Neural cell (in vitro differentiated cells): ENCODE data around the gene C14orf119. TPM values are rescaled to one million over a fixed set of nuclear protein-coding genes. Genes with fewer than 3 reads are reported as not detected.

Experiments
- H2AFZ ChIP-seq: fragments of 200-600, 300-800 bp; sonication (generic), shearing (Covaris generic); 2 replicates; pipeline ENCODE4 v1.6.0; 2014; ENCODE audit warnings: low read depth, mild to moderate bottlenecking, antibody characterized with exemption, low read length, moderate library complexity
- H3F3A ChIP-seq: fragments of 200-600 bp; shearing (Covaris generic); 2 replicates; pipeline ENCODE4 v1.6.1; 2016; ENCODE audit warnings: mild to moderate bottlenecking, moderate library complexity, mixed read lengths, antibody characterized with exemption, low read length; ENCODE audit not compliant: insufficient read depth, poor library complexity, severe bottlenecking
- H3K27ac ChIP-seq: fragments of 200-600, 300-800 bp; sonication (generic), shearing (Covaris generic); 2 replicates; pipeline ENCODE4 v1.5.1; 2014; ENCODE audit warnings: mild to moderate bottlenecking, low read length, moderate library complexity
- H3K27me3 ChIP-seq: fragments of 300-800, 200-600 bp; sonication (generic), shearing (Covaris generic); 2 replicates; pipeline ENCODE4 v1.6.0; 2014; ENCODE audit warnings: mild to moderate bottlenecking, low read depth, low read length, moderate library complexity; ENCODE audit not compliant: insufficient read depth
- H3K36me3 ChIP-seq: fragments of 300-800, 200-600 bp; sonication (generic), shearing (Covaris generic); 2 replicates; pipeline ENCODE4 v1.5.1; 2014; ENCODE audit warnings: mild to moderate bottlenecking, antibody characterized with exemption, low read length, moderate library complexity; ENCODE audit not compliant: insufficient read depth
- H3K4me2 ChIP-seq: fragments of 300-800, 200-600 bp; sonication (generic), shearing (Covaris generic); 2 replicates; pipeline ENCODE4 v1.6.0; 2014; ENCODE audit warnings: mild to moderate bottlenecking, low read length
- H3K4me3 ChIP-seq: fragments of 300-800, 200-600 bp; sonication (generic), shearing (Covaris generic); 2 replicates; pipeline ENCODE4 v1.5.1; 2014; ENCODE audit warnings: mild to moderate bottlenecking, low read length, moderate library complexity
- H3K79me2 ChIP-seq: fragments of 200-600 bp; shearing (Covaris generic); replicated peaks from 2 replicates; pipeline ENCODE4 v1.6.0; 2014; ENCODE audit warnings: mild to moderate bottlenecking, low read length, moderate library complexity; ENCODE audit not compliant: insufficient read depth
- H3K9ac ChIP-seq: fragments of 300-800, 200-600 bp; sonication (generic), shearing (Covaris generic); 2 replicates; pipeline ENCODE4 v1.6.1; 2016; ENCODE audit warnings: mild to moderate bottlenecking, low read length, mixed read lengths
- H3K9me2 ChIP-seq: fragments of 200-600 bp; shearing (Covaris generic); 2 replicates; pipeline ENCODE4 v1.6.1; 2016; ENCODE audit warnings: mild to moderate bottlenecking, low read length, mixed read lengths; ENCODE audit not compliant: insufficient read depth
- H3K9me3 ChIP-seq: fragments of 200-600, 300-800 bp; sonication (generic), shearing (Covaris generic); 2 replicates; pipeline ENCODE4 v1.6.1; 2016; ENCODE audit warnings: mild to moderate bottlenecking, mixed run types, low read length, moderate library complexity, mixed read lengths
- H4K20me1 ChIP-seq: fragments of 200-600 bp; shearing (Covaris generic); 2 replicates; pipeline ENCODE4 v1.6.1; 2016; ENCODE audit warnings: mild to moderate bottlenecking, mixed run types; ENCODE audit not compliant: insufficient read depth
- CTCF ChIP-seq: fragments of 450-650 bp; IDR thresholded peaks from 2 replicates; pipeline ENCODE4 v1.5.1; 2014; ENCODE audit warnings: antibody characterized with exemption, mild to moderate bottlenecking, moderate library complexity; ENCODE audit not compliant: poor library complexity, severe bottlenecking
- EP300 ChIP-seq: fragments of 450-650 bp; conservative IDR thresholded peaks from 2 replicates; pipeline ENCODE4 v1.6.1; 2014; ENCODE audit warnings: antibody characterized with exemption, mild to moderate bottlenecking, moderate library complexity; ENCODE audit not compliant: poor library complexity, severe bottlenecking
- EZH2 ChIP-seq: fragments of 200-600, 300-800 bp; shearing (Covaris generic), sonication (generic); IDR thresholded peaks from 2 replicates; pipeline ENCODE4 v1.6.1; 2014; ENCODE audit warnings: antibody characterized with exemption, low read length, borderline replicate concordance, mild to moderate bottlenecking; ENCODE audit not compliant: insufficient read depth, poor library complexity, severe bottlenecking
- MXI1 ChIP-seq: fragments of 450-650 bp; conservative IDR thresholded peaks from 2 replicates; pipeline ENCODE4 v1.6.1; 2014; ENCODE audit warnings: antibody characterized with exemption, mild to moderate bottlenecking; ENCODE audit not compliant: poor library complexity, severe bottlenecking
- POLR2AphosphoS5 ChIP-seq: IDR thresholded peaks from 2 replicates; pipeline ENCODE4 v1.6.1; 2012
- RAD21 ChIP-seq: fragments of 450-650 bp; conservative IDR thresholded peaks from 2 replicates; pipeline ENCODE4 v1.6.1; 2014; ENCODE audit warnings: antibody characterized with exemption, mild to moderate bottlenecking, moderate library complexity
- REST ChIP-seq: IDR thresholded peaks from 2 replicates; pipeline ENCODE4 v1.6.1; 2012; ENCODE audit warnings: borderline replicate concordance
- SMC3 ChIP-seq: fragments of 450-650 bp; conservative IDR thresholded peaks from 2 replicates; pipeline ENCODE4 v1.6.1; 2014; ENCODE audit warnings: antibody characterized with exemption, mild to moderate bottlenecking, moderate library complexity; ENCODE audit not compliant: poor library complexity
- TAF1 ChIP-seq: IDR thresholded peaks from 2 replicates; pipeline ENCODE4 v1.6.1; 2012; ENCODE audit warnings: low read depth
- polyA plus RNA-seq: library from polyadenylated mRNA; depleted of rRNA; stranded (reverse); fragments of >200 nt; gene quantifications from 2 replicates; pipeline ENCODE4 v1.2.3, GENCODE V29; 2014

The C14orf119 gene
- polyA plus RNA-seq, 1 donor from 2014 or later, result 26.4 TPM

GRCh38 chr14:23115039-23115731 is 19.9 kb downstream of the C14orf119 start:
- Histone ChIP-seq H3K4me2 (no peak overlapping the region), H3K4me3 (no peak overlapping the region), H3K27me3 (no peaks in the 10 kb centered on the region), H3K27ac (no peak overlapping the region), H3K9ac (no peak overlapping the region), H4K20me1 (no peaks in the 10 kb centered on the region), H3F3A (no peaks in the 10 kb centered on the region), H3K36me3 (no peaks in the 10 kb centered on the region), H3K9me3 (no peaks in the 10 kb centered on the region), H2AFZ (no peak overlapping the region), H3K79me2 (no peaks in the 10 kb centered on the region), H3K9me2 (no peaks in the 10 kb centered on the region)
- no peak for TF ChIP-seq REST
- no peak for TF ChIP-seq MXI1
- TF ChIP-seq SMC3, result no peak
- TF ChIP-seq RAD21, result no peak
- TF ChIP-seq EP300, result no peak
- no peak for TF ChIP-seq CTCF
- TF ChIP-seq POLR2AphosphoS5, result no peak
- TF ChIP-seq EZH2, result no peak
- no peak for TF ChIP-seq TAF1

GRCh38 chr14:23115918-23116317 is 20.6 kb downstream of the C14orf119 start:
- no peaks in the 10 kb centered on the region for H3K79me2 ChIP-seq
- no peak overlapping the region for H3K4me2 ChIP-seq
- no peak overlapping the region for H3K4me3 ChIP-seq
- H2AFZ ChIP-seq, result no peak overlapping the region
- no peaks in the 10 kb centered on the region for H3F3A ChIP-seq
- TF ChIP-seq RAD21 (no peak), MXI1 (no peak), SMC3 (no peak), CTCF (no peak), EZH2 (no peak), REST (no peak), POLR2AphosphoS5 (no peak), TAF1 (no peak)
- no peaks in the 10 kb centered on the region for H4K20me1 ChIP-seq
- H3K27me3 ChIP-seq, result no peaks in the 10 kb centered on the region
- H3K27ac ChIP-seq, result no peak overlapping the region
- no peak overlapping the region for H3K9ac ChIP-seq
- H3K9me2 ChIP-seq, result no peaks in the 10 kb centered on the region
- H3K9me3 ChIP-seq, result no peaks in the 10 kb centered on the region
- H3K36me3 ChIP-seq, result no peaks in the 10 kb centered on the region
